GM12892 (cell line): Measurements from ENCODE around the gene CCR7. TPM values are rescaled to one million over a fixed set of nuclear protein-coding genes. Genes with fewer than 3 reads are reported as not detected.
A peak's percentile ranks its signal among the peaks of the same experiment; 100 is the strongest.

Experiments
- DNase-seq: peaks from one replicate; pipeline ENCODE4 v3.0.0; 2011; ENCODE audit not compliant: insufficient read length
- FAIRE-seq: peaks from 2 replicates; lab custom pipeline; 2011; peaks lifted over from hg19 to GRCh38; lab: Jason Lieb, UNC
- POLR2A ChIP-seq: IDR thresholded peaks from 2 replicates; pipeline ENCODE4 v1.6.1; 2011; ENCODE audit warnings: low read depth, low read length, control low read depth
- POLR2AphosphoS5 ChIP-seq: IDR thresholded peaks from 2 replicates; pipeline ENCODE4 v1.6.1; 2011; ENCODE audit warnings: low read depth, low read length, control low read depth
- TAF1 ChIP-seq: IDR thresholded peaks from 2 replicates; pipeline ENCODE4 v1.6.1; 2011; ENCODE audit warnings: low read depth, mild to moderate bottlenecking, control low read depth, low read length, borderline replicate concordance
- polyA plus RNA-seq: library from polyadenylated mRNA; unstranded; fragments of >200 nt; gene quantifications from one replicate; pipeline ENCODE4 v1.2.1, GENCODE V29; 2012; ENCODE audit warnings: missing spikeins, inconsistent platforms; ENCODE audit not compliant: missing spikeins

Gene CCR7, protein sequence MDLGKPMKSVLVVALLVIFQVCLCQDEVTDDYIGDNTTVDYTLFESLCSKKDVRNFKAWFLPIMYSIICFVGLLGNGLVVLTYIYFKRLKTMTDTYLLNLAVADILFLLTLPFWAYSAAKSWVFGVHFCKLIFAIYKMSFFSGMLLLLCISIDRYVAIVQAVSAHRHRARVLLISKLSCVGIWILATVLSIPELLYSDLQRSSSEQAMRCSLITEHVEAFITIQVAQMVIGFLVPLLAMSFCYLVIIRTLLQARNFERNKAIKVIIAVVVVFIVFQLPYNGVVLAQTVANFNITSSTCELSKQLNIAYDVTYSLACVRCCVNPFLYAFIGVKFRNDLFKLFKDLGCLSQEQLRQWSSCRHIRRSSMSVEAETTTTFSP
- polyA plus RNA-seq = 167 TPM

GRCh38 chr17:40564883-40565768, at the start of gene CCR7:
Gene CCR7, minus strand, starts transcription at chr17:40565472. Its CDS starts 63 bp downstream, at chr17:40565409.
- peak; percentile 88 for FAIRE-seq

DNA sequence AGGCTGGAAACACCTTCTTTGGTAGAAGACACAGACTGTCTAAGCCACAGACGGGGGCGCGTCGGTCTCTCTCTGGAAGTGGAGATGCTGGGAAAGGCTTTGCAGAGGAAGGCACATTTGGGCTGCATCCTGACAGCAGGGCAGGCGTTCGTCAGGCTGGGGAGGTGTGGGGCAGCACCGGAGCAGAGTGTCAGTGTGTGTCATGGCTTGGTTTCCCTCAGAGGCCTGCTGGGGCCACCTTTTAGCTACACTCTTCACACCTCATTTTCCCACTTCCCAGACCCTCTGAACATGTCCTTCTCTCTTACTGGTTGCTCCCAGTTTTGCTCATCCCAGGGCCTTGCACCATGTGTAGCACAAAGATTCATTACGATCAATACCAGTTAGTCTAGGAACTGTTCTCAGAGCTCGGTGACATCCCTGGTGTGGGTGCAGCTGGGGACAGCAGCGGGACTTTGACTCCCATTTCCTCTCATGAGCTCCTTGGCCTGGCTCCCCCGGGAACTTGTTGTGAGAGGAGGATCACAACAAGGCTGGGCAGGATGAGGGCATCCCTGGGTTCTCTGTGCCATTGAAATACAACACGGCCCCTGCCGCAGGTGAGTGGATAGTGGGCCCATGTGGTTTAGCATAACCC, 49.3 kb upstream of the CCR7 start:
- DNase-seq = no peak
- TF ChIP-seq TAF1 (no peak), POLR2AphosphoS5 (no peak), POLR2A (no peak)
- peak; percentile 81 for FAIRE-seq

More at GRCh38 chr17:40564883-40565768, at the start of gene CCR7:
- TF ChIP-seq TAF1 (peak; percentile 87; the same call in 1 of the 2 replicates), POLR2AphosphoS5 (peak; percentile 99), POLR2A (peak; percentile 98)
- no peak for DNase-seq

GRCh38 chr17:40613467-40614154, 48.3 kb upstream of the CCR7 start:
- no peak for TF ChIP-seq TAF1
- TF ChIP-seq POLR2A = no peak
- TF ChIP-seq POLR2AphosphoS5 = no peak
- no peak for FAIRE-seq
- no peak for DNase-seq

DNA sequence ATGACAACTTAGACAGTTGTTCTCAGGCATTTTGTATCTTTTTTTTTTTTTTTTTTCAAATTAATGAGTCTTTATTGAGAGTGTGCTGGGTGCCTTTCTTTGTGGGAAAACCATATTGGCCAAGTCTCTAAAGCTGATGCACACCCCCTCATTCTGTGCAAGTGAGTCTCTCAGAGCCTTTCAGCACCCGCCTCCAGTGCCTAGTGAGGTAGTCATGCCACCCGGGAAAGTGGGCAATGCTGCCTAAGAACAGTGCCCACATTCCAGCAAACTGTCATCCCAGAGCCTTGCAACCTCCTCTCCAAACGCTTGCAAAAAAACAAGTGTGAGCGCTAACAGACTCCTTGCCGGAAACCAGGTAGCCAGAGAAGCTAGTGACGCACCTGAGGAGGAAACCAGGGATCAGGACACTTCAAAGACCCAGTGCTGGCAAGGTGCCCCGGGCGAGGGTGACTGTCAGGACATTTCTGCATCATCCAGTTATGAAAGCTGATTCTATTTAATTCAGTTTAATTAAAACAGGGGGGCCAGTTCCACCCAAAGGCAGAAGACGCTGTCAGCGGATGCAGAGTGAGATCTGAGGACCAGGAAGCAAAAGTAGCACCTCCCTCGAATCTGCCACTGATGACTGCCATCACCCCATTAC, 47.5 kb upstream of the CCR7 start:
- TF ChIP-seq POLR2AphosphoS5 (no peak), POLR2A (no peak), TAF1 (no peak)
- DNase-seq (no peak), FAIRE-seq (no peak)

- FAIRE-seq = no peak
- TF ChIP-seq POLR2AphosphoS5 (no peak), POLR2A (no peak), TAF1 (no peak)
- no peak for DNase-seq
Measured at GRCh38 chr17:40611840-40612474, 46.7 kb upstream of the CCR7 start.

- DNase-seq (no peak), FAIRE-seq (no peak)
- TF ChIP-seq POLR2A (no peak), TAF1 (no peak), POLR2AphosphoS5 (no peak)
Measured at GRCh38 chr17:40610359-40610758, 45.1 kb upstream of the CCR7 start.

GRCh38 chr17:40608061-40608581, 42.8 kb upstream of the CCR7 start:
- DNase-seq (no peak), FAIRE-seq (no peak)
- TF ChIP-seq TAF1 (no peak), POLR2AphosphoS5 (no peak), POLR2A (no peak)

DNA sequence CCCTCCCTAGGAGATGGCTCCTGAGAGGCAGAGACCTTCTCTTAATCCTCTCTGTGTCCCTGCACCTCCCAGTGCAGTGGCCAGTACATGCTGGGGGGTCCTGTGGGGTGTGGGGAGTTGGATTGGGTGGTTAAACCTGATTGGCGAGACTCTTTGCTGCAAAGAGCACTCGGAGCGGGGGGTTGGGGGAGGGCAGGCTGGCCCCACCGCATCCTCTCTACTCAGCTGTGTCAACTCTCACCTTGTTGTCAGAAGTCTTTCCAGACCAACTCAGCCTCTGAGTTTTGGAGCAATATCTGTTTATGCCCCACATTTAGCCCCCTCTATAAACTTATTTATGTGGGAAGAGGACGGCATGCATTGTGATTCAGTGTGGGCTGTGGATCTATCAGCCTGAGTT, 42.4 kb upstream of the CCR7 start:
- FAIRE-seq = no peak
- TF ChIP-seq POLR2AphosphoS5 = no peak
- TF ChIP-seq POLR2A = no peak
- no peak for TF ChIP-seq TAF1

DNA sequence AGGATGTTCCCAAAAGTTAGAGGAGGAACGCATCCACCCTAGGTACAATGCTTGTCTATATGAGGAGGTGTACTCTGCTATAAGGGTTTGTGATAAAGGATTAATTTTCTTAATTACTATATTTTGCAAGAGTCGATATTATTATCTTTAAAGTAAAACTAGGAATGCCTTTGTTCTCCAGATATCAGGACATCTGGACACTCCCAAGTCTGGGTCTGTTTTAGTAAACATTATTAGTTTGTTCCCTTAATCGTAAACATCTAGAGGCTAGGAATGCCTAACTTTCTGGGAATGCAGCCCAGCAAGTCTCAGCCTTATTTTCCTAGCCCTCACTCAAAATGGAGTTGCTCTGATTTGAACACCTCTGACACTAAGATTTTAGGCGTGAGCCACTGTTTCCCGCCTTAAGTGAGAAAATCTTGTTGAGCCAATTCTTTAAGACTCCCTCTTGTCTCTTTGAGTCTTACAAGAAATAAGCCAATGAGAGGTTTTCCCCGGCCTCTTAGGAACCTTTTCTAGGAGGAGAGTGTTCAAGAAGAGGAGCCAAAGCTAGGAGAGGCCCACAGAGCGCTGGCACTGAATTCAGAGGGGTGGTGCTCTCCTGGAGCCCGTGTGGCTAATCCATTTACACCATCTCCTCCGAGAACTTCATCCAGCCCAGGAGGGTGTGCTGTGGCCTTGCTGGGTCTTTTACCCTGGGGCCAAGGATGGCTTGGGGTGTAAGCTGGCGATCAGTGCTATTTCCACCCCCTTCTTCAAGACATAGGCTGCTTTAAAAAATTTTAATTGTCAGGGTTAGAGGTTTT, 41.5 kb upstream of the CCR7 start:
- FAIRE-seq (no peak), DNase-seq (no peak)
- no peak for TF ChIP-seq POLR2AphosphoS5
- no peak for TF ChIP-seq TAF1
- no peak for TF ChIP-seq POLR2A

More for the DNA sequence above, 42.4 kb upstream of the CCR7 start:
- no peak for DNase-seq

- FAIRE-seq (no peak), DNase-seq (no peak)
- TF ChIP-seq POLR2AphosphoS5 (no peak), TAF1 (no peak), POLR2A (no peak)
Measured at GRCh38 chr17:40605306-40605705, 40.0 kb upstream of the CCR7 start.
